ENCODE results near the gene PALM.
"Not testable (repeated sequence)": the region's sequence is repeated elsewhere in the genome, so short reads cannot be mapped to it uniquely, and the experiment has no call there.

The PALM gene

DNA sequence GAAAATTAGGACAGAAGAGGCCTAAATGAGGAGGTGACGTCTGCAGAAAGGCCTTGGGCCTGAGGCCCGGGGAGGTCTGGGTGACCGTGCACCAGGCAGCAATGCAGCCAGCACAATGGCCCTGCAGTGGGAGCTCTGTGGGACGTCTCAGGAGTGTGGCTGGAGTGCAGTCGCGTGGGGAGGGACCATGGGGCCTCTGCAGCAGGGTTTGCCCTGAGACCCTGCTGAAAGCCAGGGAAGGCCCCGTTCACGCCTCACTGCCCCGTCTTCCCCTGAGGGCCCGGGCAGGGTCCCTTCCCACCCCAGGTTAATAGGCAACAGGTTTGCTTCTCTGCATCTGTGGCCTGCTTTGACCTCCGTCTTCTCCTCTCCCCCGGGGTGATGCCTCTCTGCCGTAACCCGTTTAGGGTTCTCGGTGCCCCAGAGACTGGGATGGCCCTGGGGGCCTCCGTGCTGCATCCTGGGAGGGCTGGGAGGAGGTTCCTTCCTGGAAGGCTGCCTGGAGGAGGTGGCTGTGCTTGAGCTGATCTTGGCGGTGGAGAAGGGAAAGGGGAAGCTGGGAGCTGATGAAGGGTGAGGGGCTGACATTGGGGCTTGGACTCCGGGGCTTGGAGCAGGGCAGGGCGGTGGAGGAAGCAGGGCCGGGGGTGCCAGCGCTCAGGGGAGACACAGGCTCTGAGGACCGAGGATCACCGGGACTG is 9.7 kb downstream of the PALM start:
- H3K27ac Mint-ChIP-seq, result no peak overlapping the region
- peaks cover 3% of the 10 kb centered on the region for H3K36me3 Mint-ChIP-seq
- H3K4me3 Mint-ChIP-seq, result no peak overlapping the region
- no peaks in the 10 kb centered on the region for H3K4me1 Mint-ChIP-seq
- peaks cover 7% of the 10 kb centered on the region for H3K9me3 Mint-ChIP-seq
- H3K27me3 Mint-ChIP-seq, result peaks cover 11% of the 10 kb centered on the region

- Mint-ChIP-seq H3K27me3 (peaks cover 11% of the 10 kb centered on the region), H3K4me3 (no peak overlapping the region), H3K4me1 (no peaks in the 10 kb centered on the region), H3K27ac (no peak overlapping the region), H3K9me3 (peaks cover 7% of the 10 kb centered on the region), H3K36me3 (peaks cover 3% of the 10 kb centered on the region)
Observed at GRCh38 chr19:718991-719512, 10.3 kb downstream of the PALM start.

DNA sequence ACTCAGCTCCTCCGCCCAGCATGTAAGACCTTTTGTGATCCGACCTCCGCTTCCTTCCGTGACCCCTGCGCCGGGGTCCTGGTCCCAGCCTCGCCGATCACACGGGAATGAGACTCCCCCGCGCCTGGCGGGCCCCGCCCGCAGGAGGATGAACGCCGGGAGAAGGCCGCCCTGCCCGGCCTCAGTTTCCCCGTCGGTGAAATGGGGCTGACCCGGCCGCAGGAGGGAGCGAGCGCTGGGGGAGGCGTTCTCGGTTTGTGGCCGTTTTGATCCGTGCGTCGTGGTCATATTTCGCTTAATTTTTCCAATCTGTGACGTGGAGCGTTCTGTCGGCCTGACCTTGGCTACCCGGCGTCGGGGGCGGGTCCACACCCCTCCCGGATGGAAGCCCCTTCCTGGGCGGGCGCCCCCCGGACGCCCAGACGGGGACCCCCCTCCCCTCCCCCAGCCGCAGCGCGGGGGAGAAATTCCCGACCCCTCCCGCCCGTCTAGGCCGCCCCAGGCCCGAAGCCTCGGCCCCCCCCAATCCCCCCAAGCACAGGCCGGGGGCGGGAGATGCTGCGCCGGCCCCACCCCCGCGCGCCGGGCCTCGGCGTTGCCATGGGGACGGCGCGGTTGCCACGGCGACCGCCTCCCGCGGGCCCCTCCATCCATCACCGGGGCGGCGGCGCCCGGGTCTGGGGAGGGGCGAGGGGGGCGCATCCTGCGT is 11.1 kb downstream of the PALM start:
- peaks cover 7% of the 10 kb centered on the region for H3K9me3 Mint-ChIP-seq
- H3K4me3 Mint-ChIP-seq, result no peak overlapping the region
- H3K4me1 Mint-ChIP-seq, result no peaks in the 10 kb centered on the region
- peaks cover 3% of the 10 kb centered on the region for H3K36me3 Mint-ChIP-seq
- peaks cover 11% of the 10 kb centered on the region for H3K27me3 Mint-ChIP-seq
- no peak overlapping the region for H3K27ac Mint-ChIP-seq

DNA sequence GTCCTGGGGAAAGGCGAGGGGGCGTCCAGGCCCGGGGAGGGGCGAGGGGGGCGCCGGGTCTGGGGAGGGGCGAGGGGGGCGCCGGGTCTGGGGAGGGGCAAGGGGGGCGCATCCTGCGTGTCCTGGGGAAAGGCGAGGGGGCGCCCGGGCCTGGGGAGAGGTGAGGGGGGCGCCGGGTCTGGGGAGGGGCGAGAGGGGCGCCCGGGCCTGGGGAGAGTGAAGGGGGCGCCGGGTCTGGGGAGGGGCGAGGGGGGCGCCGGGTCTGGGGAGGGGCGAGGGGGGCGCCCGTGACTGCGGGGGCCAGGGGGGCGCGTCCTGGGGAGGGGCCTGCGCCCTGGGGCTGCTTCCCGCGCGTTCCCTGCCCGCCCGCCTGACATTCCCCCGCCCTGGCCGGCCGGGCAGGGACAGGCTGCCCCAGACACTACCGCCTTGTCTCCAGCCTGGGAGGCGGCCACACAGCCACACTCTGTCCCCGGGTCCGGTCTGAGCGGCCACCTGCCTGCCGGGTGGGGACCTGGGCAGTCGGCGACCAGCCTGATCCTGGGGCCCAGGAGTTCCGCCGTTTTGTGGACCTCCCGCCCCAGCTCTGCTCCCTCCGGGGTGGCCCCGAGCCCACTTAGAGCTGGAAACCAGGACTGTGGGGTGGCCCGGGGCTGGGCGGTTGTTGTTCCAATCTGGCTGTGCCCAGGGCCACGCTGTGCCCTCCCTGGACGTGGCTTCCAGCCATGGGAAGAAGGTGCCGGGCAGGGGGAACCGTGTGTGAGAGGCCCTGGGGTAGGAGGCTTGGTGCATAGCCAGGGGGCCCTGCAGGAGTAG is 11.8 kb downstream of the PALM start:
- Mint-ChIP-seq H3K9me3 (peaks cover 3% of the 10 kb centered on the region), H3K27me3 (peaks cover 9% of the 10 kb centered on the region), H3K27ac (no peak overlapping the region), H3K4me1 (no peaks in the 10 kb centered on the region), H3K4me3 (no peak overlapping the region), H3K36me3 (no peaks in the 10 kb centered on the region)

- no peaks in the 10 kb centered on the region for H3K9me3 Mint-ChIP-seq
- no peak overlapping the region for H3K4me3 Mint-ChIP-seq
- H3K4me1 Mint-ChIP-seq, result no peaks in the 10 kb centered on the region
- H3K36me3 Mint-ChIP-seq, result no peaks in the 10 kb centered on the region
- peaks cover 7% of the 10 kb centered on the region for H3K27me3 Mint-ChIP-seq
- no peak overlapping the region for H3K27ac Mint-ChIP-seq
Observed at GRCh38 chr19:722553-723101, 13.9 kb downstream of the PALM start.

- H3K27me3 Mint-ChIP-seq, result peaks cover 5% of the 10 kb centered on the region
Observed at GRCh38 chr19:723247-723646, 14.5 kb downstream of the PALM start.

DNA sequence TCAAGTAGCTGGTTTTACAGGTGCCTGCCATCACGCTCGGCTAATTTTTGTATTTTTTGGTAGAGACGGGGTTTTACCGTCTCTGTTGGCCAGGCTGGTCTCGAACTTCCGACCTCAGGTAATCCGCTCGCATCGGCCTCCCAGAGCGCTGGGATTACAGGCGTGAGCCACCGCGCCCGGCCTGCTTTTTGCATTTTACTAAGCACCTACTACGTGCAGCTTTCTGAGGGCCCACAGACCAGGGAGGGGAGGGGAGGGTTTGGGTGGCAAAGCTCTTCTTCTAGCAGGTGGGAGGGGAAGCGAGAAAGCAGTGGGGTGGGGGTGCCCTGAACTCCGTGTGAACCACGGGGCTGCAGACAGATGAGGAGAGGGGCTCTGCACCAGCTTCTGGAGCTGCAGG is 15.0 kb downstream of the PALM start:
- no peaks in the 10 kb centered on the region for H3K4me1 Mint-ChIP-seq
- H3K4me3 Mint-ChIP-seq, result no peak overlapping the region
- H3K9me3 Mint-ChIP-seq, result no peaks in the 10 kb centered on the region
- no peaks in the 10 kb centered on the region for H3K36me3 Mint-ChIP-seq
- peak overlapping the region; percentile 41 for H3K27ac Mint-ChIP-seq
- peaks cover 2% of the 10 kb centered on the region for H3K27me3 Mint-ChIP-seq

More at GRCh38 chr19:723247-723646, 14.5 kb downstream of the PALM start:
- Mint-ChIP-seq H3K9me3 (no peaks in the 10 kb centered on the region), H3K27ac (no peak overlapping the region), H3K4me3 (no peak overlapping the region), H3K36me3 (no peaks in the 10 kb centered on the region), H3K4me1 (no peaks in the 10 kb centered on the region)

DNA sequence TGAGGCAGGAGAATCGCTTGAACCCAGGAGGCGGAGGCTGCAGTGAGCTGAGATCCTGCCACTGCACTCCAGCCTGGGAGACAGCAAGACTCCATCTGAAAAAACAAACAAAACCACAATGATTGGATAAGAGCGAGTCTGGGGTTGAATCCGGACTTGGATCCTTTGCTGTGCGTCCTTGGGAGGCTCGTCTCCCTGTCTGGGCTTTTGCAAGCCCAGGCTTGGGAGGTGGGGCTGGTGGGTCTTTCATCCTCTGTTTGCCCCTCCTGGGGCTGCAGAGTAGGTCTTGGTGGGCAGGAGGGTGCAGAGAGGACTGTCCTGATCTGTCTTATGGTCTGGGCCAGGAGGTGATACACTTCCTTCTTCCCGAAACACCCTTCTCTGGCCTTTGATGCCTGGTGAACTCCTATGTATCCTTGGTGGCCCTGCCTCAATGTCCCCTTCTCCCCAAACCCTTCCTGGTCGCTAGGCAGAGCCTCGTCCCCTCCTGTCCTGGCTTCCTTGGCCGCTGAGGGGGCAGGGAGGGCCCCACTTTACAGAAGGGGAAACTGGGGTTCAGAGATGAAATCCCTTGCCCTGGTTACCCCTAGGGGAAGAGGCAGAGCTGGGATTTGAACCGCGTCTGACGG is 16.8 kb downstream of the PALM start:
- H3K36me3 Mint-ChIP-seq, result no peaks in the 10 kb centered on the region
- no peaks in the 10 kb centered on the region for H3K4me1 Mint-ChIP-seq
- peak overlapping the region; percentile 4 for H3K27ac Mint-ChIP-seq
- H3K27me3 Mint-ChIP-seq, result peaks cover 2% of the 10 kb centered on the region
- no peaks in the 10 kb centered on the region for H3K9me3 Mint-ChIP-seq
- H3K4me3 Mint-ChIP-seq, result no peak overlapping the region

- H3K9me3 Mint-ChIP-seq, result no peaks in the 10 kb centered on the region
- H3K4me1 Mint-ChIP-seq, result no peaks in the 10 kb centered on the region
- H3K27ac Mint-ChIP-seq, result peak overlapping the region; percentile 23
- no peak overlapping the region for H3K4me3 Mint-ChIP-seq
- no peaks in the 10 kb centered on the region for H3K36me3 Mint-ChIP-seq
- no peaks in the 10 kb centered on the region for H3K27me3 Mint-ChIP-seq
Observed at GRCh38 chr19:726993-727956, 18.5 kb downstream of the PALM start.

DNA sequence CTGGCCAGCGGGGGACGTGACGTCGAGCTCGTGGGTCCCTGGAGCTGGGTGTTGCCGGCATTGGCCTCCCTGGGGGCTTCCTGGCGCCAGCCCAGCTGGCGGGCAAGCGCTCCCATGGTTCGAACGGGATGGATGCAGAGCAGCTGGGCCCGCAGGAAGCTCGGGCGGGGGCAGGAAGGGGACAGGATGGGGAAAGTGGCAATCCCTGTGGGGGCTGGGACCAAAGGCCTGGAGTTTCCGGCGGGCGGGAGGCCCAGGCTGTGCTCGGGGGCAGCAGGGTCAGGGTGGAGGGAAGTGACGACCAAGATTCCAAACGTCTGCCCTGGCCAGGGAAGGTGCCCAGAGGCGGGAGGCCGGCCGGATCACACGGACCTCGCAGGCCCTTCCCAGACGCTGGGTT is 19.3 kb downstream of the PALM start:
- no peak overlapping the region for H3K4me3 Mint-ChIP-seq

GRCh38 chr19:729564-729963 is 20.8 kb downstream of the PALM start:
- not testable (repeated sequence) for H3K36me3 Mint-ChIP-seq, H3K27me3 Mint-ChIP-seq, H3K9me3 Mint-ChIP-seq, H3K27ac Mint-ChIP-seq, H3K4me3 Mint-ChIP-seq, H3K4me1 Mint-ChIP-seq

More for the DNA sequence above, 19.3 kb downstream of the PALM start:
- H3K4me1 Mint-ChIP-seq, result peaks cover under 1% of the 10 kb centered on the region
- H3K27ac Mint-ChIP-seq, result no peak overlapping the region
- H3K36me3 Mint-ChIP-seq, result no peaks in the 10 kb centered on the region
- H3K27me3 Mint-ChIP-seq, result no peaks in the 10 kb centered on the region
- H3K9me3 Mint-ChIP-seq, result no peaks in the 10 kb centered on the region

DNA sequence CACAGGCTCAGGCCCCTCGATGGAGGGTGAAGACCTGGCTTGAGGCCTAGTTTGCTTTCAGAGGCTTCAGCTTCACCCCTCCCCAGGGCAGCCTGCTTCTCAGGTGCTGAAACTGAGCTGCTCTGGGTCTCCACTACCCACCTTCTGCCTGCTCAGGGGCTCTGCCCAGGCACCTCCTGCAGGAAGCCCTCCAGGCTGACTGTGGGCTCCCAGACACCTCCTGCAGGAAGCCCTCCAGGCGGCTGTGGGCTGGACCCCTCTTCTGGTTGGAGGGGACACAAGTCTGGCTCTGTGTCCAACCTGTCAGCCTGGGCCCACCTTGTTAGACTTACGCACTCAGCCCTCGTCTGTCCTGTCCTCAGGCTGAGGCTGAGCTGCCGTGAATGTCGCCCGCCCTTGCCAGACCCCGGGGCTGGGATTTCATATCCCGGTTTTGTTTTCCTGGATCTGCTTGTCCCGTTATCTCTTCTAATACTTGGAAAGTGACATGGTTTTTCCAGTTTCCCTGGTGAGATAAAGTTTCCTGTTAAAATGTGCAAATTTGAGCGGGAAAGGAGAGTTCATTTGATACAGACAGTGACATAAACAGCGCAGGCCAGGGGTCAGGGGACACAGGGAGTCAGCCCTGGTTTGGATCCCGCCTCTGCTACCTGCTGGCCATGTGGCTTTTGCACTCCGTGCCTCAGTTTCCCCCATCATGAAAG is 21.4 kb downstream of the PALM start:
- no peaks in the 10 kb centered on the region for H3K36me3 Mint-ChIP-seq
- H3K9me3 Mint-ChIP-seq, result no peaks in the 10 kb centered on the region
- H3K4me3 Mint-ChIP-seq, result no peak overlapping the region
- H3K27ac Mint-ChIP-seq, result peak overlapping the region; percentile 23
- H3K27me3 Mint-ChIP-seq, result no peaks in the 10 kb centered on the region
- H3K4me1 Mint-ChIP-seq, result peaks cover 9% of the 10 kb centered on the region

DNA sequence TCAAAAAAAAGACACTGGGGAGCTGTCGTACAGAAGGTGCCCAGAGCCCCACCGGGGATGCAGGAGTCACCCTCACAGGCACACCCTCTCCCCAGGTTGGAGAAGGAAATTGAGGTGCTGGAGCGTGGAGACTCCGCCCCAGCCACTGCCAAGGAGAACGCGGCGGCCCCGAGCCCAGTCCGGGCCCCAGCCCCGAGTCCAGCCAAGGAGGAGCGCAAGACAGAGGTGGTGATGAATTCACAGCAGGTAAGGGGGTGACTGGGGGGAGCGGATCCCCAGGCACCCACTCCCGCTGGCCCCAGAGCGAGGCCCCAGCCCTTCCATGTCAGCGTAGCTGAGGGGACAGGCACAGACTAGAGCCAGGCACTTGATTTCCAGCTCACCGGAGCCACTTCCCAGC is 22.3 kb downstream of the PALM start:
- H3K4me3 Mint-ChIP-seq, result no peak overlapping the region
- H3K36me3 Mint-ChIP-seq, result no peaks in the 10 kb centered on the region
- no peaks in the 10 kb centered on the region for H3K27me3 Mint-ChIP-seq
- peaks cover 9% of the 10 kb centered on the region for H3K4me1 Mint-ChIP-seq
- no peak overlapping the region for H3K27ac Mint-ChIP-seq
- H3K9me3 Mint-ChIP-seq, result no peaks in the 10 kb centered on the region

Measured in activated naive CD4-positive, alpha-beta T cell treated with anti-CD3 and anti-CD28 coated beads, Interleukin-2, amount 50 U/mL, for 24 hours (primary cell).